Smooth muscle cell (in vitro differentiated cells): Measurements from ENCODE around the gene TMED6. TPM values are rescaled to one million over a fixed set of nuclear protein-coding genes. Genes with fewer than 3 reads are reported as not detected.
A peak's percentile ranks its signal among the peaks of the same experiment; 100 is the strongest.

Experiments
- DNase-seq: peaks from one replicate; lab custom pipeline; 2025; ENCODE audit not compliant: unreplicated experiment; lab: John Stamatoyannopoulos, UW
- H2AFZ ChIP-seq: fragments of 200-600 bp; sonication (generic); 2 replicates; pipeline ENCODE4 v1.6.0; 2016; ENCODE audit warnings: antibody characterized with exemption, low read depth, mild to moderate bottlenecking
- H3F3A ChIP-seq: fragments of 200-600 bp; sonication (generic); 2 replicates; pipeline ENCODE4 v1.6.0; 2017; ENCODE audit warnings: antibody characterized with exemption, low read depth
- H3K27ac ChIP-seq: fragments of 200-600 bp; sonication (generic); 2 replicates; pipeline ENCODE4 v1.5.1; 2016; ENCODE audit warnings: low read depth, mild to moderate bottlenecking
- H3K27me3 ChIP-seq: fragments of 200-600 bp; sonication (generic); 2 replicates; pipeline ENCODE4 v1.6.1; 2016; ENCODE audit warnings: low read depth, mild to moderate bottlenecking
- H3K36me3 ChIP-seq: fragments of 200-600 bp; sonication (generic); 2 replicates; pipeline ENCODE4 v1.5.1; 2016; ENCODE audit warnings: low read depth
- H3K4me1 ChIP-seq: fragments of 200-600 bp; sonication (generic); 2 replicates; pipeline ENCODE4 v1.5.1; 2016; ENCODE audit warnings: low read depth
- H3K4me2 ChIP-seq: fragments of 200-600 bp; sonication (generic); 2 replicates; pipeline ENCODE4 v1.6.0; 2016; ENCODE audit warnings: mild to moderate bottlenecking
- H3K4me3 ChIP-seq: fragments of 200-600 bp; sonication (generic); 2 replicates; pipeline ENCODE4 v1.5.1; 2016; ENCODE audit warnings: mild to moderate bottlenecking
- H3K79me2 ChIP-seq: fragments of 200-600 bp; sonication (generic); 2 replicates; pipeline ENCODE4 v1.6.0; 2016; ENCODE audit warnings: low read depth, mild to moderate bottlenecking
- H3K9ac ChIP-seq: fragments of 200-600 bp; sonication (generic); 2 replicates; pipeline ENCODE4 v1.6.0; 2016; ENCODE audit warnings: low read depth
- H3K9me3 ChIP-seq: fragments of 200-600 bp; sonication (generic); replicated peaks from 2 replicates; pipeline ENCODE4 v1.5.1; 2016; ENCODE audit warnings: low read depth
- H4K20me1 ChIP-seq: fragments of 200-600 bp; sonication (generic); 2 replicates; pipeline ENCODE4 v1.6.0; 2016; ENCODE audit warnings: low read depth
- CTCF ChIP-seq: fragments of 200-600 bp; sonication (generic); IDR thresholded peaks from 2 replicates; pipeline ENCODE4 v1.5.1; 2017; ENCODE audit warnings: borderline replicate concordance, mild to moderate bottlenecking, antibody characterized with exemption; ENCODE audit not compliant: insufficient read depth, poor library complexity, severe bottlenecking
- WGBS: methylation state at CpG from one replicate; pipeline ENCODE4 v1.1.7; 2016; ENCODE audit warnings: low lambda C conversion rate; 5-methylcytosine and 5-hydroxymethylcytosine counted together
- polyA plus RNA-seq: library from polyadenylated mRNA; unstranded; fragments of >200 nt; fragmentation: Nextera tagmentation; extraction: Ambion mirVana; gene quantifications from 2 replicates; pipeline ENCODE4 v1.2.1, GENCODE V29; 2016
- total RNA-seq: library from RNA; depleted of rRNA; stranded (reverse); fragments of >200 nt; gene quantifications from 2 replicates; pipeline ENCODE4 v1.2.3, GENCODE V29; 2014

Gene TMED6
- total and polyA plus RNA-seq, 2 experiments from 2014 or later, result 0.23 to 0.27 TPM

- Histone ChIP-seq H4K20me1 (peaks cover 41% of the 10 kb centered on the region), H3K4me3 (peak overlapping the region; percentile 99), H3K9me3 (no peaks in the 10 kb centered on the region), H3K36me3 (no peaks in the 10 kb centered on the region), H3K4me2 (peak overlapping the region; percentile 94), H3K27me3 (no peaks in the 10 kb centered on the region), H3K4me1 (peaks cover 8% of the 10 kb centered on the region), H3K79me2 (peaks cover 43% of the 10 kb centered on the region), H3K9ac (peak overlapping the region; percentile 88), H2AFZ (no peak overlapping the region), H3K27ac (peak overlapping the region; percentile 57), H3F3A (peaks cover 7% of the 10 kb centered on the region)
- DNase-seq, result no peak
- no peak for TF ChIP-seq CTCF
- WGBS, result 5% methylated on average over 31 of the region's 59 CpGs
Observed at GRCh38 chr16:69311533-69312387, 39.8 kb downstream of the TMED6 start.

GRCh38 chr16:69310653-69311532, 40.7 kb downstream of the TMED6 start, which contains the start of gene VPS4A:
Gene VPS4A (plus strand): TSS chr16:69311350. CDS start chr16:69311512, 162 bp downstream.
- H3K4me2 ChIP-seq, result peak within 1 kb of the TSS; percentile 94

GRCh38 chr16:69309316-69309715, 42.3 kb downstream of the TMED6 start:
- H3K4me1 ChIP-seq, result peaks cover 8% of the 10 kb centered on the region
- peaks cover 25% of the 10 kb centered on the region for H4K20me1 ChIP-seq
- no peak for DNase-seq
- H3K9ac ChIP-seq, result no peak overlapping the region
- no peak overlapping the region for H3K4me2 ChIP-seq
- H3K27me3 ChIP-seq, result no peaks in the 10 kb centered on the region
- H3K36me3 ChIP-seq, result no peaks in the 10 kb centered on the region
- no peak overlapping the region for H3K4me3 ChIP-seq
- no peak overlapping the region for H2AFZ ChIP-seq
- no peak for TF ChIP-seq CTCF
- peaks cover 31% of the 10 kb centered on the region for H3K79me2 ChIP-seq
- 93% methylated on average over 12 of the region's 12 CpGs for WGBS
- H3K27ac ChIP-seq, result no peak overlapping the region
- no peaks in the 10 kb centered on the region for H3K9me3 ChIP-seq
- H3F3A ChIP-seq, result peaks cover 7% of the 10 kb centered on the region

More at GRCh38 chr16:69310653-69311532, 40.7 kb downstream of the TMED6 start, which contains the start of gene VPS4A:
- Histone ChIP-seq H3K9ac (peak within 1 kb of the TSS; percentile 88), H3K79me2 (peaks cover 43% of the 10 kb centered on the region), H3K27ac (peak within 1 kb of the TSS; percentile 57), H3K36me3 (no peaks in the 10 kb centered on the region), H3K9me3 (no peaks in the 10 kb centered on the region), H3K4me3 (peak within 1 kb of the TSS; percentile 99), H4K20me1 (peaks cover 38% of the 10 kb centered on the region), H3K4me1 (peaks cover 8% of the 10 kb centered on the region), H3K27me3 (no peaks in the 10 kb centered on the region), H2AFZ (no peak within 1 kb of the TSS), H3F3A (peaks cover 7% of the 10 kb centered on the region)
- peak; percentile 93 for DNase-seq
- peak; percentile 91 for TF ChIP-seq CTCF
- 21% methylated on average over 37 of the region's 70 CpGs for WGBS
